ENCODE results near the gene STKLD1. TPM values are rescaled to one million over a fixed set of nuclear protein-coding genes. Genes with fewer than 3 reads are reported as not detected.

STKLD1 gene
- total RNA-seq, 1 donor from 2014 or later, result under 0.01 TPM

DNA sequence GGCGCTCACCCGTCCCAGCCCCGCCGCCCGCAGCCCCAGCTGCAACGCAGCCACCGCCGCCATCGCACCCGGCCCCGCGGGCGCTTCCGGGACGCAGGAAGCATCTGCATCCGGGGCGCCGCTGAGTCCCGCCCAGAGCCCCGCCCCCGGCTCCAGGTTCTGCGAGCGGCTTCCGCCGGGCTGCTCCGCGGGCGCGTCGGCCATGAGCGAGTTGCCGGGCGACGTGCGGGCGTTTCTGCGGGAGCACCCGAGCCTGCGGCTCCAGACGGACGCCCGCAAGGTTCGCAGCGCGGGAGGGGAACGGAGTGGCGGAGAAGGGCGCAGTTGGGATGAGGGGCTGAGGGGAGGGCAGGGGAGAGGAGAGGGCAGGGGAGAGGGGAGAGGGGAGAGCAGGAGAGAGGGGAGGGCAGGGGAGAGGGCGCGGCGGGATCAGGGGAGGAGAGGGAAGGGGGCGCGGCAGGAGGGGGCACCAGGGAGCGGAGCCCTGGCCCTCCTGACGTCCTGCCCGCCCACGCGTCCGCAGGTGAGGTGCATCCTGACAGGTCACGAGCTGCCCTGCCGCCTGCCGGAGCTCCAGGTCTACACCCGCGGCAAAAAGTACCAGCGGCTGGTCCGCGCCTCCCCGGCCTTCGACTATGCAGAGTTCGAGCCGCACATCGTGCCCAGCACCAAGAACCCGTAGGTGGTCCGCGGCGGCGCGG, 19.6 kb upstream of the STKLD1 start, which contains the start of the genes SURF1 and SURF2:
SURF1 (minus strand) TSS at position 97 of the 701 bp plus-strand sequence; CDS start at position 63, 34 bp downstream.
SURF2 (plus strand) TSS at position 160 of the 701 bp plus-strand sequence; CDS start at position 203, 43 bp downstream.
- DNase-seq (ENCODE audit: low read depth), result peak; percentile 55
- TF ChIP-seq CTCF (IDR thresholded peaks at IDR 0.05; ENCODE audit: insufficient read depth, low read length, severe bottlenecking), result peak; percentile 38
- Histone ChIP-seq H3K4me3 (ENCODE audit: low read depth, low read length) (peak within 1 kb of the TSS; percentile 77), H3K36me3 (ENCODE audit: control insufficient read depth, insufficient read depth, low read length) (peaks cover 18% of the 10 kb centered on the region), H3K27me3 (ENCODE audit: control insufficient read depth, insufficient read depth, low read length) (no peaks in the 10 kb centered on the region)
- no peak for FAIRE-seq

- Histone ChIP-seq H3K27me3 (ENCODE audit: control insufficient read depth, insufficient read depth, low read length) (no peaks in the 10 kb centered on the region), H3K36me3 (ENCODE audit: control insufficient read depth, insufficient read depth, low read length) (peaks cover 15% of the 10 kb centered on the region), H3K4me3 (ENCODE audit: low read depth, low read length) (no peak overlapping the region)
- no peak for FAIRE-seq
- no peak for DNase-seq (ENCODE audit: low read depth)
- no peak for TF ChIP-seq CTCF (IDR thresholded peaks at IDR 0.05; ENCODE audit: insufficient read depth, low read length, severe bottlenecking)
Measured at GRCh38 chr9:133357656-133358055, 18.5 kb upstream of the STKLD1 start.

DNA sequence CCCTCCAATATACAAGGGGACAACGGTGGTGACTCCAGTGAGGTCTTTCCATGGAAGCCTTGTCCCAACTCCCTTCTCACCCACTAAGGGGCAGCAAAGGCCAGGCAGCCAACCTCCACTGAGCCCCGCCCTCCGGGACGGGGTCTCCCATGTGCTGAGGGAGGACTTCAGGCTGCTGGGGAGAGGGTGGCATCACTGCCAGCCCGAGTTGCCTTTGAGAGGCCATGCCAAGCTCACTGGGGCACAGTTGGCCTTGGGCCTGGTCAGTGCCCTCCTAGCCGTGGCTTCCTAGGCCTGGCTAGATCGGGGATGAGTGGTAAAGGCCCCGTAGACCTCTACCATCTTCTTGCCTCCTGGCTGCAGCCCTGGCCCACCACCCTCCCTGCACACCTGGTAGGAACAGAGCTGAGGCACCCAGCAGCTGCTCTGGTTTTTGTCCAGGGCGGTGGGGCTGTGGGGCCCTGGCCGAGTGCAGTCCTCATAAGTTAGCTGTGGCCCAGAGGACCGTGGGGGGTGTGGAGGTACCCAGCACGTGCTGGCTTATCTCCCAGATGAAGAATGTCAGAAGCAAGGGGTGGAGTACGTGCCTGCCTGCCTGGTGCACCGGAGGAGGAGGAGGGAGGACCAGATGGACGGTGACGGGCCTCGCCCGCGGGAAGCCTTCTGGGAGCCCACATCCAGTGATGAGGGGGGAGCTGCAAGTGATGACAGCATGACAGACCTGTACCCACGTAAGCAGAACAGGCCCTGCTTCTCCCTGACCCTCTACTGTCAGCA, 16.6 kb upstream of the STKLD1 start:
- Histone ChIP-seq H3K27me3 (ENCODE audit: control insufficient read depth, insufficient read depth, low read length) (no peaks in the 10 kb centered on the region), H3K36me3 (ENCODE audit: control insufficient read depth, insufficient read depth, low read length) (peaks cover 23% of the 10 kb centered on the region), H3K4me3 (ENCODE audit: low read depth, low read length) (no peak overlapping the region)
- TF ChIP-seq CTCF (IDR thresholded peaks at IDR 0.05; ENCODE audit: insufficient read depth, low read length, severe bottlenecking), result peak; percentile 48
- DNase-seq (ENCODE audit: low read depth) (no peak), FAIRE-seq (no peak)

- no peak for DNase-seq (ENCODE audit: low read depth)
- Histone ChIP-seq H3K27me3 (ENCODE audit: control insufficient read depth, insufficient read depth, low read length) (no peaks in the 10 kb centered on the region), H3K36me3 (ENCODE audit: control insufficient read depth, insufficient read depth, low read length) (peaks cover 22% of the 10 kb centered on the region), H3K4me3 (ENCODE audit: low read depth, low read length) (no peak overlapping the region)
- no peak for TF ChIP-seq CTCF (IDR thresholded peaks at IDR 0.05; ENCODE audit: insufficient read depth, low read length, severe bottlenecking)
- peak; percentile 60 for FAIRE-seq
Measured at GRCh38 chr9:133360400-133361393, 15.5 kb upstream of the STKLD1 start.

GRCh38 chr9:133361507-133362092, 14.6 kb upstream of the STKLD1 start:
- no peak for DNase-seq (ENCODE audit: low read depth)
- Histone ChIP-seq H3K4me3 (ENCODE audit: low read depth, low read length) (no peak overlapping the region), H3K27me3 (ENCODE audit: control insufficient read depth, insufficient read depth, low read length) (no peaks in the 10 kb centered on the region), H3K36me3 (ENCODE audit: control insufficient read depth, insufficient read depth, low read length) (peaks cover 24% of the 10 kb centered on the region)
- peak; percentile 58 for FAIRE-seq
- no peak for TF ChIP-seq CTCF (IDR thresholded peaks at IDR 0.05; ENCODE audit: insufficient read depth, low read length, severe bottlenecking)
